ENCODE measurements around the gene TCEA2.

Gene TCEA2

DNA sequence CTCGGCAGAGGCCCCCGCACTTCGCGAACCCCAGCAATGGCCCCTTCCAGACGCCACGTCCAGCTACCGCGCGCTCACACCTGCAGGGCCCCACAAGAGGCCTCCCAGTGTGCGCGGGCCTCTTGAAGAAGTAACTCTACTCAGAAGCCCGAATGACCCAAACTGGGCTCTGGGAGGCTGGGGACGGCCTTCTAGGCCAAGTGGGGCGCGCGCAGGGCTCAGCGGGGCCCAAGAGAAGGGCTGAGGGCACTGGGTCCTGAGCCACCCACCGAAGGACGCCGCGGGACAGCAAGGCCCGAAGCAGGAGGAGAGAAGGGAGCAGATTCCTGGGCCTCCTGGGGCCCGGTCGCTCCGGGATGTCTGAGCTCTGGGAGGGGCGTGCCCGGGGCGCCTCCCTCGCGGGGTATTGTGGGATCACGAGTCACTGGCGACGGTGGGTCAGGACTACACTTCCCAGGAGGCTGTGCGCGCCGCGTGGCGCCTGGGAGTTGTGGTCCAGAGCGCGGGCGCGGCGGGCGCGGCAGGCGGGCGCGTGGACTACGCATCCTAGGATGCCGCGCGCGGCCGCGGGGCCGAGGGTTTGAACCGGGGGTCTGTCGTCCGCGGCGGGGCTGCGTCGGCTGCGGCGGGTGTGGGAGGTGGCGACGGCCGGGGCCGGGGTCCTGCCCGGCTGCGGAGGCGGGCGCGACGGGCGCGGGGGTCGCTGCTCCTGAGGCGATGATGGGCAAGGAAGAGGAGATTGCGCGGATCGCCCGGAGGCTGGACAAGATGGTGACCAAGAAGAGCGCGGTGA, at the start of gene TCEA2:
Gene TCEA2 (plus strand): TSS at position 603 of the 793 bp plus-strand sequence. CDS start 115 bp downstream, at position 718.
- peak within 1 kb of the TSS; percentile 68 for H3K4me3 ChIP-seq (ENCODE audit: low read length)
- no peaks in the 10 kb centered on the region for H3K9me3 ChIP-seq (ENCODE audit: low read length)
- H3K4me1 ChIP-seq (ENCODE audit: insufficient read depth, low read length), result peaks cover 23% of the 10 kb centered on the region
- peaks cover 3% of the 10 kb centered on the region for H3K27me3 ChIP-seq (ENCODE audit: insufficient read depth, low read length)
- H3K36me3 ChIP-seq (ENCODE audit: insufficient read depth, low read length), result no peaks in the 10 kb centered on the region
- peak within 1 kb of the TSS; percentile 90 for H2AFZ ChIP-seq (ENCODE audit: low read depth, low read length)

DNA sequence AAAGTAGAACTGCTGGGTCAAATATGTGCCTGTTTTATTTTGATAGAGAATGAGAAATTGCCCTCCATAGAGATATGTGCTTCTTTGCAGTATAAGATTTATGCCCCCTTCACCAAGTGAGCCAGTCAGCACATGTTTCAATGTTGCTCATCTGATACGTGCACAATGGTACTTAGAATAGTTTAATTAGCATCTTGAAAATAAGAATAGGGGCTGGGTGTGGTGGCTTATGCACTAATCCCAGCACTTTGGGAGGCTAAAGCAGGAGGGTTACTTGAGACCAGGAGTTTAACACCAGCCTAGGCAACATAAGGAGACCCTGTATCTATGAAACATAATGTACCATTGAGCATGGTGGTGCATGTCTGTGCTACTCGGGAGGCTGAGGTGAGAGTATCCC, 47.4 kb upstream of the TCEA2 start:
- Histone ChIP-seq H3K9me3 (ENCODE audit: low read length) (peaks cover 5% of the 10 kb centered on the region), H3K36me3 (ENCODE audit: insufficient read depth, low read length) (peaks cover 64% of the 10 kb centered on the region), H3K4me3 (ENCODE audit: low read length) (no peak overlapping the region), H2AFZ (ENCODE audit: low read depth, low read length) (no peak overlapping the region), H3K27me3 (ENCODE audit: insufficient read depth, low read length) (no peaks in the 10 kb centered on the region), H3K4me1 (ENCODE audit: insufficient read depth, low read length) (no peaks in the 10 kb centered on the region)

DNA sequence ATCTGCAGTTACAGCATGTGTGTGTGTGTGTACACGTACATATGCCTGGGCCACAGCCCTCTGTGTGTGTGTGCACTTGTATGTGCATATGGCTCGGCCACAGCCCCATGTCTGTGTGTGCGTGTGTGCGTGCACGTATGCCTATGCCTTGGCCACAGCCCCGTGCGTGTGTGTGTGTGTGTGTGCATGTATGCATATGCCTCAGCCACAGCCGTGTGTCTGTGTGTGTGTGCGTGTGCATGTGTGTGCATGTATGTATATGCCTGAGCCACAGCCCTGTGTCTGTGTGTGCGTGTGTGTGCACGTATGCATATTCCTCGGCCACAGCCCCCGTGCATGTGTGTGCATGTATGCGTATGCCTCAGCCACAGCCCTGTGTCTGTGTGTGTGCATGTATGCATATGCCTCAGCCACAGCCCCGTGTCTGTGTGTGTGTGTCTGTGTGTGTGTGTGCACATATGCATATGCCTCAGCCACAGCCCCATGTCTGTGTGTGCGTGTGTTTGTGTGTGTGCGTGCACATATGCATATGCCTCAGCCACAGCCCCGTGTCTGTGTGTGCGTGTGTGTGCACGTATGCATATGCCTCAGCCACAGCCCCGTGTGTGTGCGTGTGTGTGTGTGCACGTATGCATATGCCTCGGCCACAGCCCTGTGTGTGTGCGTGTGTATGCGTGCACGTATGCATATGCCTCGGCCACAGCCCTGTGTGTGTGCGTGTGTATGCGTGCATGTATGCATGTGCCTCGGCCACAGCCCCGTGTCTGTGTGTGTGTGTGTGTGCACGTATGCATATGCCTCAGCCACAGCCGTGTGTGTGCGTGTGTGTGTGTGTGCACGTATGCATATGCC, 41.6 kb upstream of the TCEA2 start:
- peaks cover 82% of the 10 kb centered on the region for H3K36me3 ChIP-seq (ENCODE audit: insufficient read depth, low read length)

DNA sequence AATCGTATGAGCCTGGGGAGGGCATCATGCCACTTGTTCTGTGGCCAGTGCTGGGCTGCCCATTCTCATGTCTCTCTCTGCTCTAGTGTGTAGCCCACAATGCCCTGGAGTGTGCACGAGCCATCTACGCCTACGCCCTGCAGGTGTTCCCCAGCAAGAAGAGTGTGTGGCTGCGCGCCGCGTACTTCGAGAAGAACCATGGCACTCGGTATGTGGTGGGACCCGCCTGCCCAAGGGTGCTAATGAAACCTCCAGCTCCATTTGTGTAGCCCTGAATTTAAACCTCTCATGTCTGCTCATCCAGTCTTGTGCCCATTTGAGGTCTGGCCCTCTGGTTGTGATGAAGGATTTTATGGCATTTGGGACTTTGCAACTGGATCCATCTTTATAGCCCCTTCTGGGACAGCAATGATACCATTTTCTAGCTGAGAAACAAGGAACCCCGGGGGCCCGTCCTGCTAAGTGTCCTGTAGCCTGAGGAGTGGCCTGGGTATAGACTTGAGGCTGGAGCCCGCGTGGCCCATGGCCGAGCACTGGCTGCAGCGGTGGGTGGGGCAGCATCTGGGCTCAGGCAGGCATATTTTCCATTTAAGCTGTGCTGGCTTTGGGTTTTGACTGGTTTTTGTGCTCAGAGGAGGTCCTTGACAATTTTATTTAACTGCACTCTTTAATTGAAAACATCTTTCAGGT, 40.2 kb upstream of the TCEA2 start:
- no peaks in the 10 kb centered on the region for H3K9me3 ChIP-seq (ENCODE audit: low read length)
- no peaks in the 10 kb centered on the region for H3K27me3 ChIP-seq (ENCODE audit: insufficient read depth, low read length)
- no peaks in the 10 kb centered on the region for H3K4me1 ChIP-seq (ENCODE audit: insufficient read depth, low read length)
- peaks cover 89% of the 10 kb centered on the region for H3K36me3 ChIP-seq (ENCODE audit: insufficient read depth, low read length)
- no peak overlapping the region for H2AFZ ChIP-seq (ENCODE audit: low read depth, low read length)
- H3K4me3 ChIP-seq (ENCODE audit: low read length), result no peak overlapping the region

More for the DNA sequence above, 41.6 kb upstream of the TCEA2 start:
- Histone ChIP-seq H3K27me3 (ENCODE audit: insufficient read depth, low read length) (no peaks in the 10 kb centered on the region), H3K9me3 (ENCODE audit: low read length) (no peaks in the 10 kb centered on the region), H3K4me1 (ENCODE audit: insufficient read depth, low read length) (no peaks in the 10 kb centered on the region), H3K4me3 (ENCODE audit: low read length) (no peak overlapping the region), H2AFZ (ENCODE audit: low read depth, low read length) (no peak overlapping the region)

DNA sequence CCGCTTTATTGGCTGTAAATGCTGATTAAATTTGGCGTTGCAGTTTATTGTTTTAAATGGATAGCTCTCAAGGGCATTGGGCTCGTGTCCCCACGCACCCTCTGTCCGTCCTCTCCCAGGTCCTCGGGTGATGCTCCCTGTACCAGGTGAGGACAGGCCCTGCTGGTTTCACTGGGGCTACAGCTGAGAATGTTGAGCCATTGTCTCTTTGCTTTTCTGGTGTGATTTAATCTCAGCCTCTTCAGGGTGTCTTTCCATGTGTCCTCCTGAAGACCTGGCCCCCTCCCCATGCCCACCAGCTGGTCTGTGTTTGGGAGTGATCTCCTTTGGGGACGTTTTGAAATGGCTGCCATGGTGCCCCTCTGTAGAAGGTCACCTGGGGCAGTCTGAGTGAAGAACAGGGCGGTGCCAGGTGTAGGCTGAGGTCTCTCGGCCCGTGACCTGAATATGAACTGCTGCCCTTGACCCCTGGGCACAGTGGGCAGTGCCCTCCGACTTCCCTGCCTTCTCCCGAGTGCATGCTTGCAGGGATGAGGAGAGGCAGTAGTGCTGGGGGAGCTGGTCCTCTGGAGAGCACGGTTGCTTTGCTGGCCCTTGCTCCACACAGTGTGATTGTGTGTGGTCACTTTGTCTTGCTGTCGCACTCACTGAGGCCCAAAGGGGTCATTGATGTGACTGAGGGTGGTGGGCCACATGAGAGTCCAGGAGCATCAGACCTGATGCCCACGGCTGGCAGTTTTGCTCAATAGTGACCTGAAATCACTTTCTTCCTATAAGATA, 39.4 kb upstream of the TCEA2 start:
- Histone ChIP-seq H3K4me1 (ENCODE audit: insufficient read depth, low read length) (no peaks in the 10 kb centered on the region), H3K4me3 (ENCODE audit: low read length) (no peak overlapping the region), H3K9me3 (ENCODE audit: low read length) (no peaks in the 10 kb centered on the region), H3K27me3 (ENCODE audit: insufficient read depth, low read length) (no peaks in the 10 kb centered on the region), H3K36me3 (ENCODE audit: insufficient read depth, low read length) (peaks cover 89% of the 10 kb centered on the region), H2AFZ (ENCODE audit: low read depth, low read length) (no peak overlapping the region)

DNA sequence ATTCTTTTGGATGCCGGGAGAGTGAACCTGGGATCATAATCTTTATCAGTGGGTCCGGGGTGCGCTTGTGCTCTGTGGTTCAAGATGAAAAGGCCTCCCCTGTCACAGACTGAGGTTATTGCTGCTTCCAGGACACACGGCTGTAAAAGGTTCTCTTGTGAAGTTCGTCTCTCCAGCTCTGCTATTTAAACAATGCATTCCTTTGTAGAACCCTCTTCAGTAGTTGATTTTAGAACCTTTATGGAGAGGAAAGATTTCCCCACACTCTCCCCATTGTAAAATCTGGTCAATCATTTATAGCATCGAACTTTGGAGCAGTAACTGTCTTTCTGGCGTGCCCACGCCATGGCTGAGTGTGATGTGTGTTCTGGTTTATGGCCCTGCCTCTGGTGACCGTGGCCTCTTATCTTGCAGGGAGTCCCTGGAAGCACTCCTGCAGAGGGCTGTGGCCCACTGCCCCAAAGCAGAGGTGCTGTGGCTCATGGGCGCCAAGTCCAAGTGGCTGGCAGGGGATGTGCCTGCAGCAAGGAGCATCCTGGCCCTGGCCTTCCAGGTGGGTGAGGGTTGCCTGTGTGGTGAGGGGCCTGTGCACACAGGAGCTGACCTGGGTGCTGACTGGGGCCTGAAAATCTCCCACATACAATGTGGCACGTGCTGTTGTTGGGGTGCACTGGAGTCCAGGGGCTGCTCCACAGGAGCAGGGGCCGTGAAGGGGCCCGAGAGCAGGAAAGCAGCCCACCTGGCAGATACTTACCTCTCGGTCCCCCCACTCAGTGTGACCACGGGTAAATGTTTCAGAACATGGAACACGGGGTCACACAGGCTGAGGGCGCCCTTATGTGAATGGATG, 38.6 kb upstream of the TCEA2 start:
- Histone ChIP-seq H3K4me3 (ENCODE audit: low read length) (no peak overlapping the region), H3K4me1 (ENCODE audit: insufficient read depth, low read length) (no peaks in the 10 kb centered on the region), H3K9me3 (ENCODE audit: low read length) (no peaks in the 10 kb centered on the region), H3K27me3 (ENCODE audit: insufficient read depth, low read length) (no peaks in the 10 kb centered on the region), H3K36me3 (ENCODE audit: insufficient read depth, low read length) (peaks cover 86% of the 10 kb centered on the region), H2AFZ (ENCODE audit: low read depth, low read length) (no peak overlapping the region)

DNA sequence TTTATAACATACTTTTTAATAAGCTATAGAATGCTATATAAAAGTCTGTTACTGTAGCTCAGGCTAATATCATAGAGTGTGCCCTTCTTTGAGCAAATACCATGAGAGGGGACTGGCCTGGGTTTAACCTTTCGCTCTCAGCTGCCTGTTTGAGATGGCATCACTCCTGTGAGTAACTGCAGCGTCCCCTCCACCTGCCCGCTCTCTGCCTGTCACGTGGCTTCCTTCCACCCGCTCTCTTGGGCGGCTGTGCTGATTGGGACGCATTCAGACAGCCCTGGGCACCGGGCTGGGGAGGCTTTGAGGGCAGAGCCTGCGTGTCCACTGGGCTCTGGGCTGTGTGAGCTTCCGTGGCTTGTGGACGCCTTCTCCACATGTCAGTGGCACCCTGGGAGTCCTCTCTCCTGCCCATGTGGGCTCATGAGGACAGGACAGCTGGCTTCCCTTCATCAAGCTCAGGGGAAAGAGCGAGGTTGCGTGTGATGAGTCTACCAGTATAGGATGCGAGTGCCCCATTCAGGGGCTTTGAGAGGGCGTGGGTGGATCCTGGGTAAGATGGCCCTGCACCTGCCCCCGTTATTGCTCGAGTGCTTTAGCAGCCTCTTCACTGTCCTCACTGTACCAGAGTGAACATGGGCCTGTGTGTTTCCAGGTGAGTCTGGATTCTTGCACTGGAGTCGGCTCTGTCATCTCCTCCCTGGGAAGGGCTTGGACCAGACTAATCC, 37.7 kb upstream of the TCEA2 start:
- Histone ChIP-seq H3K4me1 (ENCODE audit: insufficient read depth, low read length) (no peaks in the 10 kb centered on the region), H3K36me3 (ENCODE audit: insufficient read depth, low read length) (peaks cover 88% of the 10 kb centered on the region)

DNA sequence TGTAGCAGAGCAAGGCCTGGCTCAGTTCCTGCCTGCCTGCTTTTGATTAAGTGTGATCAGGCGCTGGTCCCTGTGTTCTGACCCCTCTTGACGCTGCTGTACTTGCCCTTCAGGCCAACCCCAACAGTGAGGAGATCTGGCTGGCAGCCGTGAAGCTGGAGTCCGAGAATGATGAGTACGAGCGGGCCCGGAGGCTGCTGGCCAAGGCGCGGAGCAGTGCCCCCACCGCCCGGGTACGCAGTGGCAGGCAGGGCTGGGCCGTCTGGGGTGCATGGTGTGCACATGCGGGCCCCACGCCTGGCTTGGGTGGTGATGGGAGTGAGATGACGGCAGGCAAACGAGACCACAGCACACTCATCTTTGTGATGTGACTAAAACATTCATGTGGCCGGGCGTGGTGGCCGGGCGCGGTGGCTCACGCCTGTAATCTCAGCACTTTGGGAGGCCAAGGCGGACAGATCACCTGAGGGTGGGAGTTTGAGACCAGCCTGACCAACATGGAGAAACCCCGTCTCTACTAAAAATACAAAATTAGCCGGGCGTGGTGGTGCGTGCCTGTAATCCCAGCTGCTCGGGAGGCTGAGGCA, 37.1 kb upstream of the TCEA2 start:
- H3K9me3 ChIP-seq (ENCODE audit: low read length), result no peaks in the 10 kb centered on the region
- H3K36me3 ChIP-seq (ENCODE audit: insufficient read depth, low read length), result peaks cover 92% of the 10 kb centered on the region

More for the DNA sequence above, 37.7 kb upstream of the TCEA2 start:
- no peak overlapping the region for H2AFZ ChIP-seq (ENCODE audit: low read depth, low read length)
- no peak overlapping the region for H3K4me3 ChIP-seq (ENCODE audit: low read length)
- H3K9me3 ChIP-seq (ENCODE audit: low read length), result no peaks in the 10 kb centered on the region
- no peaks in the 10 kb centered on the region for H3K27me3 ChIP-seq (ENCODE audit: insufficient read depth, low read length)

DNA sequence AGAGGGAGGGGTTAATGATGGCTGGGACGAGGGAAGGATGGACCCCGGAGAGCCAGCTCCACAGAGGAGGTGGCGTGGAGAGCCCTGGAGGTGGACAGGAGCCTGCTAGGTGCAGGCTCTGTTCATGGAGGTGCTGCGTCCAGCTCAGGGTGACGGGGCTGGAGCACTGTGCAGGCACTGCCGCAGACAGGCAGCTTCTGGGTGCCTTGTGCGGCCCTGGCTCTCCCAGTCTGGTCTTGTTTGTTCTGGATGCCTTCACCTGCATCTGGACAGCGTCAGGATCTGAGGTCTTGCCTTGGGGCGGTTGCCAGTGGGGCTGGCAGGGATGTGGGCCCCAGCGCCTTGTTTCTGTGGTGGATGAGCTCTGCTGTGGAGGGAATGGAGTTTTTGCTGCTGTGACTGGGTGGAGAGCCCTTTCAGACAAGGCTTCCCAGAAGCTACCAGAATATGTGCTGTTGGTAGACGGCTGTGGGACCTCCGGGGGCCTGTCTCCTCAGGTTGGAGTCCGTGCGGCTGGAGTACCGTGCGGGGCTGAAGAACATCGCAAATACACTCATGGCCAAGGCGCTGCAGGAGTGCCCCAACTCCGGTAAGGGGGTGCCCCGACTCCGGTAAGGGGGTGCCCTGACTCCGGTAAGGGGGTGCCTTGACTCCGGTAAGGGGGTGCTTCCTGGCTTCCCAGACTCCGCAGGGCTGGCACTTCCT, 34.9 kb upstream of the TCEA2 start:
- Histone ChIP-seq H3K4me1 (ENCODE audit: insufficient read depth, low read length) (no peaks in the 10 kb centered on the region), H3K36me3 (ENCODE audit: insufficient read depth, low read length) (peaks cover 86% of the 10 kb centered on the region), H2AFZ (ENCODE audit: low read depth, low read length) (no peak overlapping the region)

More for the DNA sequence above, 37.1 kb upstream of the TCEA2 start:
- Histone ChIP-seq H3K27me3 (ENCODE audit: insufficient read depth, low read length) (no peaks in the 10 kb centered on the region), H3K4me1 (ENCODE audit: insufficient read depth, low read length) (no peaks in the 10 kb centered on the region), H2AFZ (ENCODE audit: low read depth, low read length) (no peak overlapping the region), H3K4me3 (ENCODE audit: low read length) (no peak overlapping the region)

DNA sequence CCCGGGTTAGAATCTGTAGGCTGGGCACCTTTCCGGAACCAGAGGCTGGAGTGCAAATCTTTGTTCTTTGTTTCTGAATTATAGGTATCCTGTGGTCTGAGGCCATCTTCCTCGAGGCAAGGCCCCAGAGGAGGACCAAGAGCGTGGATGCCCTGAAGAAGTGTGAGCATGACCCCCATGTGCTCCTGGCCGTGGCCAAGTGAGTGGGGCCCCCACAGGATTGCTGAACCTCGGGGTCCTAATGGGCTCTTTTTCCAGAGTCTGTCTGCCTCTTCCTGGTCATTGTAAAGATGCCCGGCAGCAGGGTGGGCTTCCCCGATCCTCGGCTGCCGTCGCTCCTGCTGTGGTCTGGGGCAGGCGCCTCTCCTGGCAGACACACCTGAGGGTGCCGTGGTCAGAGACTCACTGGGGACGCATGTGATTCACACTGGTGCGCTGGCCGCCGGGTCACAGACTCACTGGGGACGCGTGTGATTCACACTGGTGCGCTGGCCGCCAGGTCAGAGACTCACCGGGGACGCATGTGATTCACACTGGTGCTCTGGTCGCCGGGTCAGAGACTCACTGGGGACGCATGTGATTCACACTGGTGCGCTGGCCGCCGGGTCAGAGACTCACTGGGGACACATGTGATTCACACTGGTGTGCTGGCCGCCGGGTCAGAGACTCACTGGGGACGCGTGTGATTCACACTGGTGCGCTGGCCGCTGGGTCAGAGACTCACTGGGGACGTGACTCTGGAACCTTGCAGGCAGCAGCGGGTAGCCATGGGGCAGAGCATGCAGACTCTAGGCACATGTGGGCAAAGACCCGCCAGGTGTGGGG, 33.5 kb upstream of the TCEA2 start:
- H3K27me3 ChIP-seq (ENCODE audit: insufficient read depth, low read length), result no peaks in the 10 kb centered on the region
- no peak overlapping the region for H3K4me3 ChIP-seq (ENCODE audit: low read length)
- H3K9me3 ChIP-seq (ENCODE audit: low read length), result no peaks in the 10 kb centered on the region
- H2AFZ ChIP-seq (ENCODE audit: low read depth, low read length), result no peak overlapping the region
- H3K4me1 ChIP-seq (ENCODE audit: insufficient read depth, low read length), result no peaks in the 10 kb centered on the region
- peaks cover 84% of the 10 kb centered on the region for H3K36me3 ChIP-seq (ENCODE audit: insufficient read depth, low read length)

More for the DNA sequence above, 34.9 kb upstream of the TCEA2 start:
- Histone ChIP-seq H3K27me3 (ENCODE audit: insufficient read depth, low read length) (no peaks in the 10 kb centered on the region), H3K4me3 (ENCODE audit: low read length) (no peak overlapping the region), H3K9me3 (ENCODE audit: low read length) (no peaks in the 10 kb centered on the region)
